Endodermal cell (in vitro differentiated cells): ENCODE results near the gene PSMD13. TPM values are rescaled to one million over a fixed set of nuclear protein-coding genes. Genes with fewer than 3 reads are reported as not detected.

Source experiments
- DNase-seq: peaks from one replicate; pipeline ENCODE4 v3.0.0-alpha.2; 2017
- H3K27ac ChIP-seq: 2 replicates; pipeline ENCODE4 v1.5.1; 2013; ENCODE audit warnings: mild to moderate bottlenecking, low read depth, low read length, moderate library complexity
- H3K27me3 ChIP-seq: 2 replicates; pipeline ENCODE4 v1.6.1; 2013; ENCODE audit warnings: mild to moderate bottlenecking, low read length, moderate library complexity; ENCODE audit not compliant: insufficient read depth, control insufficient read depth, poor library complexity, severe bottlenecking
- H3K36me3 ChIP-seq: 2 replicates; pipeline ENCODE4 v1.7.0; 2013; ENCODE audit warnings: mild to moderate bottlenecking, low read length, moderate library complexity; ENCODE audit not compliant: control insufficient read depth, insufficient read depth
- H3K4me1 ChIP-seq: one replicate; pipeline ENCODE4 v1.7.0; 2013; ENCODE audit warnings: low read length; ENCODE audit not compliant: control insufficient read depth, insufficient read depth
- H3K4me3 ChIP-seq: 2 replicates; pipeline ENCODE4 v1.5.1; 2013; ENCODE audit warnings: mild to moderate bottlenecking, low read length, moderate library complexity
- H3K9ac ChIP-seq: 2 replicates; pipeline ENCODE4 v1.6.1; 2013; ENCODE audit warnings: mild to moderate bottlenecking, low read length, moderate library complexity; ENCODE audit not compliant: poor library complexity, severe bottlenecking; ENCODE audit errors: extremely low read depth
- H3K9me3 ChIP-seq: 2 replicates; pipeline ENCODE4 v1.6.1; 2013; ENCODE audit warnings: mild to moderate bottlenecking, low read length, moderate library complexity; ENCODE audit not compliant: control insufficient read depth
- H3K27ac Mint-ChIP-seq: 2 replicates; pipeline ENCODE4 v1.8.0; 2020; ENCODE audit warnings: mixed read lengths
- H3K27me3 Mint-ChIP-seq: 2 replicates; pipeline ENCODE4 v1.8.0; 2021; ENCODE audit warnings: mild to moderate bottlenecking, mixed read lengths; ENCODE audit not compliant: insufficient read depth
- H3K36me3 Mint-ChIP-seq: 2 replicates; pipeline ENCODE4 v1.8.0; 2020; ENCODE audit warnings: low read depth, mixed read lengths
- H3K4me1 Mint-ChIP-seq: 2 replicates; pipeline ENCODE4 v1.8.0; 2020; ENCODE audit warnings: mixed read lengths
- H3K4me3 Mint-ChIP-seq: 2 replicates; pipeline ENCODE4 v1.8.0; 2020; ENCODE audit warnings: mild to moderate bottlenecking, moderate library complexity, mixed read lengths
- H3K9me3 Mint-ChIP-seq: 2 replicates; pipeline ENCODE4 v1.8.0; 2020; ENCODE audit warnings: mild to moderate bottlenecking, mixed read lengths
- WGBS, 2 experiments: methylation state at CpG; one replicate each; pipeline versions ENCODE4 v1.1.5 to v1.1.7; 2013; ENCODE audit warnings: missing lambda C conversion rate in 2 of 2, mixed read lengths in 1 of 2; ENCODE audit not compliant: insufficient coverage in 1 of 2, insufficient read length in 1 of 2; 5-methylcytosine and 5-hydroxymethylcytosine counted together
- total RNA-seq, 2 donors: library from RNA; stranded (reverse); fragmentation: NEBNext Ultra II Directional in 1 of 2; extraction: Animal tissue kit (Norgen Biotek cat#: 25700) in 1 of 2; gene quantifications; 2 replicates in 1 of 2; 3 replicates in 1 of 2; pipeline ENCODE4 v1.2.1, GENCODE V29; 2021
- TF ChIP-seq, protein P1 (sequence below): fragments of 200-600 bp; sonication (generic); conservative IDR thresholded peaks from 2 replicates; pipeline ENCODE4 v1.5.0; 2021; ENCODE audit warnings: antibody characterized with exemption, mild to moderate bottlenecking

Gene PSMD13
- total RNA-seq, 2 donors from 2014 or later = 120 to 134 TPM

GRCh38 chr11:240315-240714, 3.5 kb downstream of the PSMD13 start:
- peaks cover 57% of the 10 kb centered on the region for H3K36me3 Mint-ChIP-seq

DNA sequence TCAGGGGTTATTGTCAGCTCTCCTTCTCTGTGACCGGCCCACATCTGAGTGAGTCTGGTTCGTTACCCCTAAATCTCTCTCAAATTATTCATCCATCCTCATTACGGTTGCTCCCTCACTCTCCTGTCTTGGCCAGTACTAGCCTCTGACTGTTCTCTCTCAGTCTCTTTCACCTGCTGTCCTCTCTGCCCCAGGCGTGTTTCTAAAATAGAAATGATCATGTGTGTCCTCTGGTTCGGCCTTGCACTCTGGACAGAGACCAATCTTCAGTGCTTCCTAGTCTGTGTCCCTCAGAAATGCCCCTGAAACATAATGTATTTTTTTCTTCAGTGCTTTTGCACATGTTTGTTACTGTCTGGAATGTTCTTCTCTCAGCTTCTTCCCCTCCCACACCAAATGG, 4.9 kb downstream of the PSMD13 start:
- 94 to 99% methylated on average over 5 of the region's 5 CpGs for WGBS, 2 experiments
- no peaks in the 10 kb centered on the region for H3K27me3 Mint-ChIP-seq
- Histone ChIP-seq H3K27me3 (no peaks in the 10 kb centered on the region), H3K27ac (no peak overlapping the region), H3K4me3 (no peak overlapping the region), H3K36me3 (peaks cover 70% of the 10 kb centered on the region), H3K4me1 (peaks cover 3% of the 10 kb centered on the region), H3K9ac (no peak overlapping the region), H3K9me3 (no peaks in the 10 kb centered on the region)
- no peak overlapping the region for H3K4me3 Mint-ChIP-seq
- H3K4me1 Mint-ChIP-seq = peaks cover 4% of the 10 kb centered on the region
- no peak overlapping the region for H3K27ac Mint-ChIP-seq
- DNase-seq = no peak
- no peaks in the 10 kb centered on the region for H3K9me3 Mint-ChIP-seq
- TF ChIP-seq, protein P1, sequence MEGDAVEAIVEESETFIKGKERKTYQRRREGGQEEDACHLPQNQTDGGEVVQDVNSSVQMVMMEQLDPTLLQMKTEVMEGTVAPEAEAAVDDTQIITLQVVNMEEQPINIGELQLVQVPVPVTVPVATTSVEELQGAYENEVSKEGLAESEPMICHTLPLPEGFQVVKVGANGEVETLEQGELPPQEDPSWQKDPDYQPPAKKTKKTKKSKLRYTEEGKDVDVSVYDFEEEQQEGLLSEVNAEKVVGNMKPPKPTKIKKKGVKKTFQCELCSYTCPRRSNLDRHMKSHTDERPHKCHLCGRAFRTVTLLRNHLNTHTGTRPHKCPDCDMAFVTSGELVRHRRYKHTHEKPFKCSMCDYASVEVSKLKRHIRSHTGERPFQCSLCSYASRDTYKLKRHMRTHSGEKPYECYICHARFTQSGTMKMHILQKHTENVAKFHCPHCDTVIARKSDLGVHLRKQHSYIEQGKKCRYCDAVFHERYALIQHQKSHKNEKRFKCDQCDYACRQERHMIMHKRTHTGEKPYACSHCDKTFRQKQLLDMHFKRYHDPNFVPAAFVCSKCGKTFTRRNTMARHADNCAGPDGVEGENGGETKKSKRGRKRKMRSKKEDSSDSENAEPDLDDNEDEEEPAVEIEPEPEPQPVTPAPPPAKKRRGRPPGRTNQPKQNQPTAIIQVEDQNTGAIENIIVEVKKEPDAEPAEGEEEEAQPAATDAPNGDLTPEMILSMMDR = no peak
- H3K36me3 Mint-ChIP-seq = peaks cover 71% of the 10 kb centered on the region

More at GRCh38 chr11:240315-240714, 3.5 kb downstream of the PSMD13 start:
- Histone ChIP-seq H3K9me3 (no peaks in the 10 kb centered on the region), H3K27me3 (no peaks in the 10 kb centered on the region), H3K36me3 (peaks cover 57% of the 10 kb centered on the region), H3K9ac (no peak overlapping the region), H3K4me1 (peaks cover 3% of the 10 kb centered on the region), H3K27ac (no peak overlapping the region), H3K4me3 (no peak overlapping the region)
- H3K27me3 Mint-ChIP-seq = no peaks in the 10 kb centered on the region
- TF ChIP-seq, protein P1 = no peak
- H3K4me3 Mint-ChIP-seq = no peak overlapping the region
- H3K27ac Mint-ChIP-seq = no peak overlapping the region
- H3K4me1 Mint-ChIP-seq = peaks cover 4% of the 10 kb centered on the region
- WGBS, 2 experiments = 100% methylated on average over 1 of the region's 1 CpG; no CpG with 5 or more reads in 1 of the 2 experiments
- DNase-seq = no peak
- H3K9me3 Mint-ChIP-seq = no peaks in the 10 kb centered on the region

DNA sequence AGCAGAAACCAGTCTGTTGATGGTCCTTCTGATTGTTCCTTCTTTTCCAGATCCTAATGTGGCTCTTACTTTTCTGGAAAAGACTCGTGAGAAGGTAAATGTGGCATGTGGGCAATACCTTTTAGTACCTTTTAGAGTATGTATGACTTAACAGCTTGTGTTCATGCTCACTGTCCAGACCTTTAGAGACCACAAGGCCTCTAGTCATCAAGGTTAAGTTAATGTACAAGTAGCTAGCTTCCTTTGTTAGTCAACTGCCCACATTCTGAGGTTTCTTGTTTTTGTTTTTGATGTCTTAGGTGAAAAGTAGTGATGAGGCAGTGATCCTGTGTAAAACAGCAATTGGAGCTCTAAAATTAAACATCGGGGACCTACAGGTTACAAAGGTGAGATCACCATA, 7.6 kb downstream of the PSMD13 start:
- no peaks in the 10 kb centered on the region for H3K4me1 Mint-ChIP-seq
- no peaks in the 10 kb centered on the region for H3K27me3 ChIP-seq
- H3K27me3 Mint-ChIP-seq = no peaks in the 10 kb centered on the region
- no peak overlapping the region for H3K27ac Mint-ChIP-seq
- peaks cover 92% of the 10 kb centered on the region for H3K36me3 ChIP-seq
- DNase-seq = no peak
- TF ChIP-seq, protein P1 = no peak
- no peaks in the 10 kb centered on the region for H3K9me3 Mint-ChIP-seq
- H3K27ac ChIP-seq = no peak overlapping the region
- 96 to 100% methylated on average over 1 to 2 of the region's 2 CpGs for WGBS, 2 experiments
- no peak overlapping the region for H3K4me3 ChIP-seq
- H3K36me3 Mint-ChIP-seq = peaks cover 89% of the 10 kb centered on the region
- no peaks in the 10 kb centered on the region for H3K9me3 ChIP-seq
- no peaks in the 10 kb centered on the region for H3K4me1 ChIP-seq
- H3K9ac ChIP-seq = no peak overlapping the region
- H3K4me3 Mint-ChIP-seq = no peak overlapping the region
